Stomach smooth muscle (tissue), 2 donors: Measurements from ENCODE around the gene GBGT1.
"Not testable (repeated sequence)": the region's sequence is repeated elsewhere in the genome, so short reads cannot be mapped to it uniquely, and the experiment has no call there.

Source experiments
- H3K27ac ChIP-seq: one replicate; pipeline ENCODE4 v1.7.0; 2013; ENCODE audit warnings: mild to moderate bottlenecking, low read length, inconsistent platforms
- H3K27me3 ChIP-seq, 2 donors: one replicate each; pipeline ENCODE4 v1.7.0; 2013; ENCODE audit warnings: low read length in 2 of 2; ENCODE audit not compliant: insufficient read depth in 2 of 2, control insufficient read depth in 1 of 2
- H3K36me3 ChIP-seq, 2 donors: one replicate each; pipeline ENCODE4 v1.7.0; 2013; ENCODE audit warnings: low read length in 2 of 2; ENCODE audit not compliant: control insufficient read depth in 2 of 2, insufficient read depth in 2 of 2
- H3K4me1 ChIP-seq: one replicate; pipeline ENCODE4 v1.7.0; 2013; ENCODE audit warnings: low read length; ENCODE audit not compliant: control insufficient read depth, insufficient read depth
- H3K4me3 ChIP-seq, 2 donors: one replicate each; pipeline ENCODE4 v1.7.0; 2013; ENCODE audit warnings: low read length in 2 of 2
- H3K9ac ChIP-seq, 2 donors: one replicate each; pipeline ENCODE4 v1.7.0; 2013; ENCODE audit warnings: low read length in 2 of 2, mild to moderate bottlenecking in 1 of 2
- H3K9me3 ChIP-seq, 2 donors: one replicate each; pipeline ENCODE4 v1.7.0; 2013; ENCODE audit warnings: low read length in 2 of 2; ENCODE audit not compliant: control insufficient read depth in 2 of 2
- donor health status: healthy.
- donor health status: Pancreatic carcinoma.

GBGT1 gene

DNA sequence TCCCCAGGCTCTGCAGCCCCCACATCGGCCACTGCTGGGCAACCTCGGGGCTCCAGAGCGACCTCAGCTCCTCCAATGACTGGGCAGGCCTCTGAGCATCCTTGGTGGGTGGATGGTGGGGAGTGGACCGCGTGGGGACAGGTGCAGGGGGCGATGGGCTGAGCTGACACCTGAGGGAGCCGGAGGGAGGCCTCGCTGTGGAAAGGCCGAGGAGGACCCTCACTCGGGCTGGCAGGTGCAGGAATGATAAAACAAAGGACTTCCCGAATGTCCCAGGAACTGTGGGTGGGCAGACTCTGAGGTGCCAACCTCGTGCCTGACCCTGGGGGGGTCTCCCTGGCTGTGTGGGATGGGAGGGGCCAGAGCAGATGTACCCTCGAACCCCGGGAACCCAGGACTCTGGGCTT is 41.8 kb upstream of the GBGT1 start:
- peaks cover 0 to 11% of the 10 kb centered on the region in 2 donors for H3K27me3 ChIP-seq
- not testable (repeated sequence) for H3K4me3 ChIP-seq, H3K9ac ChIP-seq, H3K36me3 ChIP-seq, H3K27ac ChIP-seq, H3K4me1 ChIP-seq, H3K9me3 ChIP-seq

DNA sequence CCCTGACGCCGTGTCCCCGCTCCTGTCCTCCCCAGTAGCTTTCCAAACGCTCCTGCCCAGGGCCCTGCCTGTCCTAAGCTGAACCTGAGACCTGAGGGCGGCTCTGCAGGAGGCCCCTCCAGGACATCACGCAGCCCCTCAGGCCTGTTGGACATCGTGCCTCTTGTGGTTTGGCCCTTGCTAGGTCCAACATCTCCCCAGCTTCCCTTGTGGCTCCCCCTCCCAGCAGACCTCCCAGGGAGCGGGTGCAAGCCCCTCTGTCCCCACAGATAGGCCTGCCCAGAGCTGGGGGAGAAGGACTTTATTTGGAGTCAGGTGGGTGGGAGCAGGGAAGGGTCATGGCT is 41.3 kb upstream of the GBGT1 start:
- H3K4me3 ChIP-seq: no peak overlapping the region
- no peak overlapping the region for H3K9ac ChIP-seq
- peaks cover 0 to 9% of the 10 kb centered on the region in 2 donors for H3K27me3 ChIP-seq
- no peaks in the 10 kb centered on the region for H3K9me3 ChIP-seq
- H3K36me3 ChIP-seq: no peaks in the 10 kb centered on the region
- no peaks in the 10 kb centered on the region for H3K4me1 ChIP-seq
- H3K27ac ChIP-seq: no peak overlapping the region

DNA sequence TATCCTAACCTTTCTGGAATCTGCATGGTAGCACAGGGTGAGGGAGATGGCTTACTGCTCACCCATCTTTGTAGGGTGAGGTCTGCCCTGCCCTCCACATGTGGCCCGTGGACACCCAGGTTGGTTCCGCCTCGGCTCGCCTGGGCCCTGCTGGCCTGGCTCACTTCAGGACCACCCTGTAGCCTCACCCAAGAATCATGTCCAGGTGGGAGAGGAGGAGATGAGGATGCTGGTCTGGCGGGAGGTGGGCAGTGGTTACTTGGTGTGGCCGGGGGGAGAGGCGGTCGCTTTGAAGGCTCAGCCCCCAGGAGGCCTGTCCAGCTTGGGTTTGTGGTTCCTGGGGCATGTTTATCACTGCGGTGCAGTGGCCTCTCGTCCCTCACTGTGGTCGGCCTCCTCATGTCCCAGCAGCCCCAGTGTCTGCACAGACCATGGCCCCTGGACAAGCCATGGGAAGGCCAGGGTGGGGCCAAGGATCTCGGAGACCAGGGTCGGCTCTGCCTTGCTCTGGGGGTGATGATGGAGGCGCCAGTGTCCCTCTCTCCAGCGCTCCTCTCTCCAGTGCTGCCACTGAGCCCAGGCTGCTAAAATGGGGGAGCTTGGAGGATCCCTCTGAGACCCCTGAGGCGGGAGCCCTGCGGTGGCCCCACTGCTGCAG is 40.8 kb upstream of the GBGT1 start:
- Histone ChIP-seq H3K27ac (no peak overlapping the region), H3K4me3 (no peak overlapping the region), H3K27me3 (peaks cover 0 to 9% of the 10 kb centered on the region in 2 donors), H3K9me3 (no peaks in the 10 kb centered on the region), H3K9ac (no peak overlapping the region), H3K4me1 (no peaks in the 10 kb centered on the region), H3K36me3 (no peaks in the 10 kb centered on the region)

DNA sequence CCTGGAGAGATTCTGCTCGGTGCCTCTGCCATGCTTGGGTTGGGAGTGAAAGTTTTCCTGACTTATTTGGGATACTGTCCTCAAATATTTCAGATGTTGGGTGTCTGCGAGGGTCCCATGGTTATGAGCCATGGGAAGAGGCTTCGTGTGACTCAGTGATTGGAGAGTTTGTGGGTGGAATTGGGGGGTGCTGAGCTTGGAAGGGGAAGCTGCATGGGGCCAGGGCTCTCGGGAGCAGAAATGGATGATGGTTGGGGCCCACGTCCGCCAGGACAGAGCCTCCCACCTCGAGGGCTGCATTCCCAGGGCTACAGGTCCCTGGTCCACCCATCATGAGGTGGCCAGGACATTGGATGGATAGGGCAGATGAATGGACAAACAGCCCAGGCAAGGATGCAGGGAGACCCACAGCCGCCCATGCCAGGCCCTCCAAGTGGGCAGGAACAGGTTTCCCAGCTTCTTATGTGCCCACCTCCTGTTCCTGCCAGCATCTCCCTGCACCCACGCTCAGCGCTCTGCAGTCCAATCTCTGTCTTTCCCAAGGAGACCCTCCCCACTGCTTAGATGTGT is 39.9 kb upstream of the GBGT1 start:
- Histone ChIP-seq H3K9me3 (no peaks in the 10 kb centered on the region), H3K27ac (no peak overlapping the region)

DNA sequence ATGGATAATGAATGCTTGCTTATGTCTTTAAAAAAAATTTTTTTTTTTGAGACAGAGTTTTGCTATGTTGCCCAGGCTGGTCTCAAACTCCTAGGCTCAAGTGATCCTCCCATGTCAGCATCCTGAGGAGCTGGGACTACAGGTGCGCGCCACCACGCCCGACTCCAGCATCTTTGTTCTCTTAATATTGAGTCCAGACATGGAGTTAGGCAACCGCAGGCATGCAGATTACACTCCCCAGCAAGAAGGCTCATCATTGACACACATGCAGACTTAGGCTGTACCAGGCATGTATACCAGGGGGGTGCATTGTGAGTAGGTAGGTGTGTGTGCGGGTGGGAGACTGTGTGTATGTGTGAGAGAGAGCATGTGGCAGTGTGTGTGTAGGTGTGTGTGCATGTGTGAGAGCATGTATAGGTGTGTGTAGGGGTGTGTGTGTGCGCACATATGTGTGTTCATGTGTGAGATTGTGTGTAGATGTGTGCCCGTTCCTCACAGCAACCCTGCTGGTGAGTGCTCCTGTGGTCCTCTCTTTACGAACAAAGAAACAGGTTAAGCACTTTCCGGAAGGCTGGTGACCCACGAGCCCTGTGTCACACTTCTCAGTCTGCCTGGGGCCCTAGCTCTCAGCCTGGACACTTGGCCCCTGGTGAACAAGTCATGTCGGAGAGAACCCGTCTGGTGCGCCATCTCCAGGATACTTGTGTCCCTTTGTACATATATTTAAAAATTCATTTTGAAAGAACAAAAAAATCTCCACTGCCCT is 39.2 kb upstream of the GBGT1 start:
- H3K4me1 ChIP-seq: no peaks in the 10 kb centered on the region
- H3K9me3 ChIP-seq: no peaks in the 10 kb centered on the region
- H3K9ac ChIP-seq: no peak overlapping the region
- H3K27ac ChIP-seq: no peak overlapping the region
- no peak overlapping the region for H3K4me3 ChIP-seq
- no peaks in the 10 kb centered on the region for H3K36me3 ChIP-seq
- peaks cover 0 to 9% of the 10 kb centered on the region in 2 donors for H3K27me3 ChIP-seq

More for the DNA sequence above, 39.9 kb upstream of the GBGT1 start:
- Histone ChIP-seq H3K4me1 (no peaks in the 10 kb centered on the region), H3K4me3 (no peak overlapping the region), H3K27me3 (peaks cover 0 to 9% of the 10 kb centered on the region in 2 donors), H3K36me3 (no peaks in the 10 kb centered on the region), H3K9ac (no peak overlapping the region)

DNA sequence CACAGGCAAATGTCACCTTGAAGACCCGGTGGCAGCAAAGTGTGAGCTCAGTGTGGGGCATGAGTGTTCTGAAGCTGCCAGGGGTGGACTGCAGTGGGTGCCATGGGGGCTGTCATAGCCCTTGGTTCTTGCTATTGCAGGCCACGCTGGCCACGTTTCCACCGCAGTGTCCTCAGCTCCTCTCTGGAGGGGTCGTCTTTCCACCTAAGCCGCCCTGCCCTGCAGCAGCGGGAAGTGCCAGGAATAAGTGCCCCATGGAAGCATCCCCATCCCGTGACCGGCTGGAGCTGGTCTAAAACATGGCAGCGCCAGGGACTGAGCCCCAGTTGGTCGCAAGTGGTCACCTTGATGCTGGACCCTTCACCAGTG is 38.4 kb upstream of the GBGT1 start:
- Histone ChIP-seq H3K36me3 (no peaks in the 10 kb centered on the region), H3K4me3 (no peak overlapping the region), H3K27ac (no peak overlapping the region), H3K4me1 (no peaks in the 10 kb centered on the region), H3K9me3 (no peaks in the 10 kb centered on the region), H3K27me3 (peaks cover 0 to 8% of the 10 kb centered on the region in 2 donors), H3K9ac (no peak overlapping the region)

DNA sequence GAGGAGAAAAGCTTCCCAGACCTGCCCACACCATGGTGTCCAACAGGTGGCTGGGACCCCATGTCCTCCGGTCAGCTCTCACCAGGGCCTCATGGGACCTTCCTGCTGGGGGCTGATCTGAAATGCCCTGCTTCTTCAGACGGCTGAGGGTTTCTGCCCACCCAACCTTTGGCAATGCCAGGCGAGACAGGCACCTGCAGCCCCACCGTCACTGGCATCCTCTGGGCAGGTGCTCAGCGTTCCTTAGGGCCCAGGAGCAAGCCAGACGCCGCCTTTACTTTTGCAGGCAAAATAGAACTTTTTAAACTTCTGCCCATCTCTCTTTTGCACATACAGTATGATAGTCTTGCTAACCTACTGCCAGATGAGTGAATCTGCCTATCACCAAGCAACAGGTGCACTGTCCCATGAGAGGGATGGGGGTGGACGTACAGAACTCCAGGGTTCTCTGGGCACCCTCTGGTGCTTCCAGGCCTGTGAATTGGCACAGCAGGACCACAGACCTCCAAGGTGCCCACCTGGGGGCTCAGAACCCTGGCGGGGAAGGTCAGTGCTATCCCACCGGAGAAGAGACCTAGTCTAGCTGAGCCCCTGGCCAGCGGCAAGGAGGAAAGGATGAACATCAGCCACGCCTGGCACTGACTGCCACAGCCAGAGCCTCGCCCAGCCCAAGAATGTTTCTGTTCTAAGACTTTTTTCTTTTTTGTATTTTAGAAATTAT is 37.9 kb upstream of the GBGT1 start:
- no peak overlapping the region for H3K4me3 ChIP-seq
- no peaks in the 10 kb centered on the region for H3K4me1 ChIP-seq
- no peak overlapping the region for H3K27ac ChIP-seq
- no peaks in the 10 kb centered on the region for H3K9me3 ChIP-seq
- H3K36me3 ChIP-seq: no peaks in the 10 kb centered on the region
- peaks cover 0 to 5% of the 10 kb centered on the region in 2 donors for H3K27me3 ChIP-seq
- no peak overlapping the region for H3K9ac ChIP-seq

DNA sequence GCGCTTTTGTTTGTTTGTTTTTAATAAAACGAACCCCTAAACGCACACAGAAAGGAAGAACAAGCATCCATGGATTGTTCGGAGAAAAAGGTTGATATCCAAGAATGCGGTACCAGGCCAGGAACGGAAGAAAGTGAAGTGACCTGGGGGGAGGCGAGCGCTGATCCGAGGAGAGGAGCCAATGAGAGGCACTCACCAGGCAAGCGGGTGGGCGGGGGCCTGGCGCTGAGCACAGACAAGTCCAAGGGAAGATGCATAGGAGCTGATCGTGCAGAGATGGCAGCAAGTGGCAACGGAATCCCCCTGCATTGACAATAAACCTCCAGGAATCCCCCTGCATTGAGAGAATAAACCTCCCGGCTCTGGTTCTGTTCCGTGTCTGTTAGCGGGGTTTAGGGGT is 36.9 kb upstream of the GBGT1 start:
- H3K9me3 ChIP-seq: no peaks in the 10 kb centered on the region
- H3K4me3 ChIP-seq: no peak overlapping the region
- H3K36me3 ChIP-seq: no peaks in the 10 kb centered on the region
- no peak overlapping the region for H3K27ac ChIP-seq
- no peak overlapping the region for H3K9ac ChIP-seq
- H3K27me3 ChIP-seq: peaks cover 0 to 5% of the 10 kb centered on the region in 2 donors
- H3K4me1 ChIP-seq: no peaks in the 10 kb centered on the region

DNA sequence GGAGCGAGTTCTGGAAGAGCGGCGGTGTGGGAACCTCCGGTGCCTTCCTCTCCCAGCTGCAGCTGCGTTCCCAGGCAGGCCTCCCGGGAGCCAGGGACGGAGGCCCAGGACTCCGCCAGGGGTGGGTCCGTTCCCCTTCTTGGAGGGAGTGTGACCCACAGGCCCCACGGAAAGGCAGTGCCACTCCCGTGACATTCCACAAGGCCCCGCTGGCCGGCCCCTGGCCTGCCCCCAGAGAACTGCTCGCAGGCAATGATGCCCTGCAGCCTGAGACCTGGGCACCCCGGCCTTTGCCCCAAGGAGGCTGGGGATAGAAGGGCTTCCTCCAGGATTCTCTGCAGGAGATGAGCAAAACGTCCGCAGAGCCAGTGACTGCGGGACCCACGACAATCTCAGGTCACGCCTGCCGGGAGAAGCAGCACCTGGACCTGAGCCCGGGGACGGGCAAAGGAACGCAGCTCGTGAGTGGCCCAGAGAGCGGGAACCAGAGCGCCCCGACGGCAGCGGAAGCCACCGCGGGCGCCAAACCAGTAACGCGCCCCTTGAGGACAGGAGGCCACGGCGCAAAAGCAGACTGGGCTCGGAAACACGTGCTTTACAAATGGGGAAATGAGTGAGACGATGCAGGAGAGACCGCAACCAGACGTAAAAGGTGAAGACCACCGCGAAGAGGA is 36.1 kb upstream of the GBGT1 start:
- Histone ChIP-seq H3K27ac (no peak overlapping the region), H3K4me1 (no peaks in the 10 kb centered on the region), H3K4me3 (peak overlapping the region in 1 of 2 donors; percentile 62), H3K9ac (no peak overlapping the region), H3K9me3 (no peaks in the 10 kb centered on the region), H3K36me3 (no peaks in the 10 kb centered on the region), H3K27me3 (peaks cover 0 to 5% of the 10 kb centered on the region in 2 donors)

DNA sequence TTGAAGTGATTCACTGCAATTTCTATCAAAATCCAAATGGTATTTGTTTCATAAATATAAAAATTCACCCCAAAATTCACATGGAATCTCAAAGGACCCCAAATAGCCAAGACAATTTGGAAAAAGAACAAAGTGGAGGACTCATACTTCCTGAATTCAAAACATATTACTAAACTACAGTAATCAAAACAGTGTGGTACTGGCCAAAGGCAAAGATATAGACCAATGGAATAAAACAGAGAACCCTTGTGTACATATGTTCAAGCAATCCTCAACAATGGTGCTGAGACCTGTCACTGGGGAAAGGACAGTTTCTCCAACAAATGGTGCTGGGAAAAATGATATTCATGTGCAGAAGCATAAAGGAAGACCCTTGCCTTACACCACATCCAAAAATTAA is 31.3 kb upstream of the GBGT1 start:
- Histone ChIP-seq H3K27ac (no peak overlapping the region), H3K4me1 (no peaks in the 10 kb centered on the region), H3K4me3 (peak overlapping the region in 1 of 2 donors; percentile 19), H3K9ac (no peak overlapping the region), H3K27me3 (peaks cover 5 to 7% of the 10 kb centered on the region in 2 donors), H3K9me3 (no peaks in the 10 kb centered on the region), H3K36me3 (no peaks in the 10 kb centered on the region)
